Thymus (tissue), 2 donors: Measurements from ENCODE around the gene OR4F15. TPM values are rescaled to one million over a fixed set of nuclear protein-coding genes. Genes with fewer than 3 reads are reported as not detected.

ENCODE experiments used
- polyA plus RNA-seq: library from polyadenylated mRNA; stranded (reverse); fragments of 200-250 nt; gene quantifications from one replicate; pipeline ENCODE4 v1.2.3, GENCODE V29; 2013
- total RNA-seq: library from RNA; stranded (reverse); fragments of 120-200 nt; gene quantifications from one replicate; pipeline ENCODE4 v1.2.4, GENCODE V29; 2013
- donor health status: healthy.

The OR4F15 gene
- total and polyA plus RNA-seq, 2 donors: 0.05 TPM; not detected in 1

Other genes with a start within 250 kb of the OR4F15 start
- 35.9 TPM for gene TM2D3, start 159.8 kb upstream of the OR4F15 start, total RNA-seq
- gene TM2D3, start 159.8 kb upstream of the OR4F15 start, polyA plus RNA-seq: 74.4 TPM
- gene TARS3, start 87.7 kb upstream of the OR4F15 start, total RNA-seq: 13.2 TPM
- 14.6 TPM for gene TARS3, start 87.7 kb upstream of the OR4F15 start, polyA plus RNA-seq
- not detected for gene OR4F6, start 8.7 kb upstream of the OR4F15 start, total RNA-seq
- not detected for gene OR4F6, start 8.7 kb upstream of the OR4F15 start, polyA plus RNA-seq